H1 (cell line): ENCODE measurements around the gene ATP11C.

ENCODE experiments used
- CEBPB ChIP-seq: IDR thresholded peaks from 2 replicates; pipeline ENCODE4 v1.6.1; 2012; ENCODE audit warnings: low read depth, low read length
- CHD2 ChIP-seq: IDR thresholded peaks from 2 replicates; pipeline ENCODE4 v1.6.1; 2012; ENCODE audit warnings: low read length, improper control_type of control experiment
- HDAC2 ChIP-seq, 2 experiments: fragments of 300-600 bp in 1 of 2; sonication (generic) in 1 of 2; IDR thresholded peaks; 2 replicates each; pipeline ENCODE4 v1.6.1; 2011 to 2012; ENCODE audit warnings: low read depth in 2 of 2, low read length in 2 of 2, mild to moderate bottlenecking in 2 of 2, moderate library complexity in 2 of 2, borderline replicate concordance in 1 of 2, inconsistent platforms in 1 of 2

GRCh38 chrX:139831017-139831416 lies 101.8 kb downstream of the ATP11C start:
- TF ChIP-seq HDAC2 (IDR thresholded peaks at IDR 0.05; ENCODE audit: borderline replicate concordance in 1 of 2, low read depth in 2 of 2, low read length in 2 of 2): no peak
- TF ChIP-seq CEBPB: no peak
- no peak for TF ChIP-seq CHD2
